ENCODE data around the gene RIMS3.
"Not testable (repeated sequence)": the region's sequence is repeated elsewhere in the genome, so short reads cannot be mapped to it uniquely, and the experiment has no call there.

The RIMS3 gene

DNA sequence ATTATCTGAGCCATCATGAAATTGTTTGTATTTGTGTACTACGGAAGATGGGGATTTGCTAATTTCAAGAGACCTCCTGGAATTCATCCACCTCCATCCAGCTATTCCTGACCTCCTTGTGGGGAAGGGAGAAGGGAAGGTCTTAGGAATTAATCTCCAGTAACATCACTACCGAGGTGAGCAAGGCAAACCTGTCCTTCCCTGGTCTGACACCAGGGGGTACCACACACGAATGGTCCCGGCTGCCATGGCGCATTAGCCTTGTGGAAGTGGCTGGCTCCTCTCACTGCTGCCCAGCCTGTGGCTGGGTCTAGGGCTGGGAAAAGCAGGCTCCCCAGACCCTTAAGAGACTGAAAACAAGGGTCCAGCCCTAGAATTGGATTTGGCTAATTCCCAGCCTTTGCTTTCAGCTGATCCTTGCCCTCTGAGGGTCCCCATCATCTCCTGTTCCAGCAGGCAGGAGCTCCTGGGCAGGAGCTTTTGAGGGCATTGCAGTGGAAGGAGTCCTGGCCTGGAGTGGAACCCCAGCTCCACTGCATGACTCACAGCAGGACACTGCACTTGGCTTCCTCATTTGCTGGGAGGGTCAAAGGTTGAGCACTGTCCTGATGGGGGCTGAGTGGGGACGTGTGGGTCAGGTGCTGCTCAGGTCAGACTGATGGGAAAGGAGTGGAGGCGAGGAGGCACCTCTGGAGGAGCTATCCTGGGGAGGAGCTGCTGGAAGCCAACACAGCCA, 34.8 kb downstream of the RIMS3 start:
- no peaks in the 10 kb centered on the region for H3K9me3 Mint-ChIP-seq
- H3K27ac Mint-ChIP-seq, result no peak overlapping the region
- H3K27me3 Mint-ChIP-seq, result no peaks in the 10 kb centered on the region
- peaks cover 11% of the 10 kb centered on the region for H3K4me1 Mint-ChIP-seq
- H3K36me3 Mint-ChIP-seq, result no peaks in the 10 kb centered on the region
- H3K4me3 Mint-ChIP-seq, result no peak overlapping the region

- not testable (repeated sequence) for H3K27ac Mint-ChIP-seq, H3K4me3 Mint-ChIP-seq, H3K4me1 Mint-ChIP-seq, H3K36me3 Mint-ChIP-seq, H3K27me3 Mint-ChIP-seq, H3K9me3 Mint-ChIP-seq
Observed at GRCh38 chr1:40629546-40629945, 35.9 kb downstream of the RIMS3 start.

- Mint-ChIP-seq H3K9me3 (no peaks in the 10 kb centered on the region), H3K36me3 (no peaks in the 10 kb centered on the region), H3K4me1 (peaks cover 5% of the 10 kb centered on the region), H3K27me3 (no peaks in the 10 kb centered on the region), H3K27ac (no peak overlapping the region), H3K4me3 (no peak overlapping the region)
Observed at GRCh38 chr1:40628903-40629292, 36.6 kb downstream of the RIMS3 start.

- Mint-ChIP-seq H3K27me3 (no peaks in the 10 kb centered on the region), H3K9me3 (no peaks in the 10 kb centered on the region), H3K36me3 (no peaks in the 10 kb centered on the region), H3K27ac (no peak overlapping the region), H3K4me1 (peaks cover 5% of the 10 kb centered on the region), H3K4me3 (no peak overlapping the region)
Observed at GRCh38 chr1:40627987-40628902, 37.2 kb downstream of the RIMS3 start.

- no peaks in the 10 kb centered on the region for H3K27me3 Mint-ChIP-seq
- H3K4me1 Mint-ChIP-seq, result peaks cover 5% of the 10 kb centered on the region
- no peaks in the 10 kb centered on the region for H3K9me3 Mint-ChIP-seq
- H3K27ac Mint-ChIP-seq, result no peak overlapping the region
- no peaks in the 10 kb centered on the region for H3K36me3 Mint-ChIP-seq
- H3K4me3 Mint-ChIP-seq, result no peak overlapping the region
Observed at GRCh38 chr1:40626383-40626770, 39.1 kb downstream of the RIMS3 start.

DNA sequence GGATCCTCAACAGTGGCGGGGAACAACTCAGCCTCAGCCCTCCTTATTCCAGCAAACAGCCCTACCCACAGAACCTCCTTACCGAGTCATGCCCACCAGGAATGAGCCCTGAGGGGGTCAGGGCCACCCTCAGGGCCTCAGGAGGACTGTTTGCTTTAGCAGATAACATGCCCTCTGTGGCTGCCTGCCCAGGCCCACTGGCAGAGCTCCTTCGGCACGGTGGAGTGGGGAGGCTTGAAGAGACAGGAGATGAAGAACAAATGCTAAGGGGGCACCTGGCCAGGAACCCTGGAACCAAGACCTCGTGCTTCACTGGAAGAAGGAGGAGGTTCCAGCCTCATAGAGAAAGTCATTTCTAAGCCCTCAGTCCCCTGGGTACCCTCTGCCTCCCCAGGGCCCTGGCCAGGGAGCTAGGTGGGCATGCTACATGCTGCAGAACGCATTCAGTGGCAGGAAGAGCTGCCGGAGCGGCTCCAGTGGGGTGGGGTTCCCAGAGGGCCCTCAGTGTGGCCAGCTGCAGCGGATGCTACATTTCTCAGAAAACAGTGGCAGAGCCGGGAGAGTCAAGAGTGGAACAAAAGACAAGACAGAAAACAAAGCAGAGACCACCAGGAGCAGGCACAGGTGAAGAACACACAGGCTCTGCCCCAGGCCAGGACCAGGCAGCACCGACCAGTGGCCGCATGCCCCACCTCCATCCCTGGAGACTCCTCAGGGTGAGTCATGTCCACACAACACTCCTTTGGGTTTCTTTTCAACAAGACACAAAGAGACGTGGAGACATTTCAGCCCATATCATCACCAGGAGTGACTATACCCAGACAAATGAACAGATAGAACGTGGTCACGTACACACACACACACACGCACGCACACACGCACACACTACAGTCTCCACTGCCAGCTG, 39.8 kb downstream of the RIMS3 start:
- Mint-ChIP-seq H3K36me3 (no peaks in the 10 kb centered on the region), H3K27me3 (no peaks in the 10 kb centered on the region), H3K27ac (no peak overlapping the region), H3K4me3 (no peak overlapping the region), H3K9me3 (no peaks in the 10 kb centered on the region), H3K4me1 (peaks cover 5% of the 10 kb centered on the region)

GRCh38 chr1:40625076-40625475, 40.4 kb downstream of the RIMS3 start:
- Mint-ChIP-seq H3K4me1 (peaks cover 5% of the 10 kb centered on the region), H3K36me3 (no peaks in the 10 kb centered on the region), H3K27me3 (no peaks in the 10 kb centered on the region), H3K9me3 (no peaks in the 10 kb centered on the region), H3K27ac (no peak overlapping the region), H3K4me3 (no peak overlapping the region)

- H3K4me3 Mint-ChIP-seq, result no peak overlapping the region
- no peaks in the 10 kb centered on the region for H3K4me1 Mint-ChIP-seq
- no peak overlapping the region for H3K27ac Mint-ChIP-seq
- H3K9me3 Mint-ChIP-seq, result no peaks in the 10 kb centered on the region
- H3K36me3 Mint-ChIP-seq, result no peaks in the 10 kb centered on the region
- H3K27me3 Mint-ChIP-seq, result peaks cover 1% of the 10 kb centered on the region
Observed at GRCh38 chr1:40622936-40623629, 42.4 kb downstream of the RIMS3 start.

DNA sequence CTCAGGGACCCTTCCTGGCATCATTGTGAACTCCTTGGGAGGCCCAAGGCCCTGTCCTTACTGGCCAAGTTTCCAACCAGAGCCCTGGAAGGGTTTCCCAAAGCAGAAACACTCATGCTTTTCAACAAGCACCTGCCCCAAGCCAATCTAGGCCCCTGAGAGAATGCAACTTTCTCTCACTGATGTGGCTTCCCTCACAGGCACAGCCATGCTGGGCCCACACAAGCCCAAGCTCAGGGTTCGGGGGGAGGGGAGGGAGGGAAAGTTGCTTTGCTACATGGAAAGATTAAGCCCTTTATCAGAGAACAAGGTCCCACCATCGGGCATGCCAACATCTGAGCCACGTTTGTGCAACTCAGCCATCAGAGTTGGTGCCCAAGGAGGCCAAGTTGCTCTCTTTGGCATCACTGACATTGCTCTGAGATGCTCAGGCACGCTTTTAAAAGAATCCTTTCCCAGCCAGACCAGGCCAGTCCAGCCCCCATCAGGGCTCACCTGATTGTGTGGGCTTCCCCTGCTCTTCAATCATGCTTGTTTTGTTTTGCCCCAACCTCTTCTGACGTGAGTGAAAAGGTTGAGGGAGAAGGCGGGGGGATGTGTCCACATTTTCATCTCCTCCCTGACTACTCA, 43.5 kb downstream of the RIMS3 start:
- Mint-ChIP-seq H3K4me1 (no peaks in the 10 kb centered on the region), H3K27me3 (peaks cover 1% of the 10 kb centered on the region), H3K4me3 (no peak overlapping the region), H3K27ac (no peak overlapping the region), H3K36me3 (no peaks in the 10 kb centered on the region), H3K9me3 (no peaks in the 10 kb centered on the region)

- Mint-ChIP-seq H3K4me3 (no peak overlapping the region), H3K27ac (no peak overlapping the region), H3K4me1 (no peaks in the 10 kb centered on the region), H3K27me3 (peaks cover 1% of the 10 kb centered on the region), H3K36me3 (no peaks in the 10 kb centered on the region), H3K9me3 (no peaks in the 10 kb centered on the region)
Observed at GRCh38 chr1:40620586-40621210, 44.8 kb downstream of the RIMS3 start.

DNA sequence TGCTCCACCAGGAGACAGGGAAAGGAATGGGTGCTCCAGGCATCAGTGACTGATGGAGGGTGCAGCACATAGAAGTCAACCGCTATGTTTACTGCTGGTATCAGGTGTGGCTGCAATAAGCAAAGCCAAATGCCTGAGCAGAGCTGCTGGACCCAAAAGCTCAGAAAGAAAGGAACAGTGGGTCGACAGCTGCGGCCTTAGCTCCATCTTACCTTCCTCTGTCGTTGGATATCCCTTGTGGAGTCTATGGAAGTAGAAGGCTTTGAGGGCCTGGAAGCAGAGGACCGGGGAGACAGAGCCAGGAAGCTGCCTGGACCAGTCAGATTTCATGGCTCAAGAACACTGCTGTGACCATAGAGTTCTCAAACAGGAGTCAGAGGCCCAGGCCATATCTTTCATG, 45.3 kb downstream of the RIMS3 start:
- H3K4me1 Mint-ChIP-seq, result no peaks in the 10 kb centered on the region
- no peaks in the 10 kb centered on the region for H3K36me3 Mint-ChIP-seq
- H3K27me3 Mint-ChIP-seq, result peaks cover 1% of the 10 kb centered on the region
- H3K27ac Mint-ChIP-seq, result no peak overlapping the region
- H3K9me3 Mint-ChIP-seq, result no peaks in the 10 kb centered on the region
- no peak overlapping the region for H3K4me3 Mint-ChIP-seq

GRCh38 chr1:40618108-40618507, 47.4 kb downstream of the RIMS3 start:
- Mint-ChIP-seq H3K9me3 (no peaks in the 10 kb centered on the region), H3K27me3 (peaks cover 1% of the 10 kb centered on the region), H3K4me1 (no peaks in the 10 kb centered on the region), H3K27ac (no peak overlapping the region), H3K36me3 (no peaks in the 10 kb centered on the region), H3K4me3 (no peak overlapping the region)

DNA sequence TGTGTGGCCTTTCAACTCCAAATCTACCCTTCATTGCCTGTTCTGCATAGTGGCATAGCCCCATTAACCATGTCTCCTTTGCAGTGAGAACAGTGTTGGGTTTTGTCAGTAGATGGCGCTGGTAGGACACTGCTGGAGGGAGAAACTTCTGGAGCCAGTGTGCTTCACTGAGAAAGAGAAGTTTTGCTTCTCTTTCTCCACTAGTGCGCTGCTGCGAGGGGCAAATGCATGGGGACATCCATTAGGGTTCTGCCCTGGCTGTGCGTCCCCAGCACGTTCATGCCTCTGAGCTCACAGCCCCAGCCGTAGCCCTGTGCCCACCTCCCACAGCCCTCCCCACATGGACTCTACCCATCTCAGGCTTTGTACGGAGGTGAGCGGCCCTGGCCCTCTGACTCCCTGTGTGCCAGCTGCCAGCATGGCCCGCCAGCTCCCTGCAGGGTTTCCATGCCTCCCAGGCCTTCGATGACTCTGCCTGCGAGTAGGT, 53.1 kb downstream of the RIMS3 start:
- H3K4me1 Mint-ChIP-seq, result no peaks in the 10 kb centered on the region

DNA sequence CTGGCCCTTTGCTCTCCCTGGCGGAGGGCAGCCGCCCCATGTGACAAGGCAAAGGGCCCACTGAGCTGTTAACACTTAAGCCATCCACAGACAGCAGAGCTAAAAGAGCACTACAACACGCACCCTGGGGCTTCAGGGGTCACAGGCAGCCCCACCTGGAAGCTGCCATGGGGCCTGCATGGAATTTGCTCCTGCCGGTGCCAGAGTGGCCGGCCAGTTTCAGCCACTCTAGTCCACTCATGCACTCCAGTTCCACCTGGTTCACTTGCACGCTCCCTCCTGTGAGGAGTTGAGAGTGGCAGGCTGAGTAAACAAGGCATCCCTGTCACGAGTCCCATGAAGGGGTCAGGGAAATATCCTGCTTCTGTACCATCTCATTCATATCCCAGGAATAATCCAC, 55.3 kb downstream of the RIMS3 start:
- H3K27me3 Mint-ChIP-seq, result no peaks in the 10 kb centered on the region
- no peaks in the 10 kb centered on the region for H3K9me3 Mint-ChIP-seq
- no peak overlapping the region for H3K27ac Mint-ChIP-seq
- no peaks in the 10 kb centered on the region for H3K36me3 Mint-ChIP-seq
- H3K4me3 Mint-ChIP-seq, result no peak overlapping the region
- H3K4me1 Mint-ChIP-seq, result no peaks in the 10 kb centered on the region

More for the DNA sequence above, 53.1 kb downstream of the RIMS3 start:
- Mint-ChIP-seq H3K36me3 (no peaks in the 10 kb centered on the region), H3K27me3 (no peaks in the 10 kb centered on the region), H3K9me3 (no peaks in the 10 kb centered on the region), H3K27ac (no peak overlapping the region), H3K4me3 (no peak overlapping the region)

All from activated naive CD4-positive, alpha-beta T cell treated with anti-CD3 and anti-CD28 coated beads, Interleukin-2, amount 50 U/mL, for 24 hours (primary cell).